ENCODE data around the gene SND1. TPM values are rescaled to one million over a fixed set of nuclear protein-coding genes. Genes with fewer than 3 reads are reported as not detected.

The SND1 gene
- total RNA-seq, 1 donor from 2014 or later: 85.9 TPM

GRCh38 chr7:127771707-127772106 lies 119.7 kb downstream of the SND1 start:
- no peak for TF ChIP-seq POLR2AphosphoS5 (IDR thresholded peaks at IDR 0.05; ENCODE audit: insufficient read depth in 1 of 2, low read depth in 1 of 2)
- no peak for TF ChIP-seq CTCF (IDR thresholded peaks at IDR 0.05)
- TF ChIP-seq POLR2A (IDR thresholded peaks at IDR 0.05): no peak
- Histone ChIP-seq H3K4me1 (peaks cover 21% of the 10 kb centered on the region), H3K9me3 (no peaks in the 10 kb centered on the region), H3K27ac (no peak overlapping the region), H3K36me3 (no peaks in the 10 kb centered on the region), H3K27me3 (no peaks in the 10 kb centered on the region), H3K4me3 (no peak overlapping the region)
- intact Hi-C loops (cut with DNase I): no loop called here
- no peak for DNase-seq (ENCODE audit: extremely low spot score in 2 of 2)

DNA sequence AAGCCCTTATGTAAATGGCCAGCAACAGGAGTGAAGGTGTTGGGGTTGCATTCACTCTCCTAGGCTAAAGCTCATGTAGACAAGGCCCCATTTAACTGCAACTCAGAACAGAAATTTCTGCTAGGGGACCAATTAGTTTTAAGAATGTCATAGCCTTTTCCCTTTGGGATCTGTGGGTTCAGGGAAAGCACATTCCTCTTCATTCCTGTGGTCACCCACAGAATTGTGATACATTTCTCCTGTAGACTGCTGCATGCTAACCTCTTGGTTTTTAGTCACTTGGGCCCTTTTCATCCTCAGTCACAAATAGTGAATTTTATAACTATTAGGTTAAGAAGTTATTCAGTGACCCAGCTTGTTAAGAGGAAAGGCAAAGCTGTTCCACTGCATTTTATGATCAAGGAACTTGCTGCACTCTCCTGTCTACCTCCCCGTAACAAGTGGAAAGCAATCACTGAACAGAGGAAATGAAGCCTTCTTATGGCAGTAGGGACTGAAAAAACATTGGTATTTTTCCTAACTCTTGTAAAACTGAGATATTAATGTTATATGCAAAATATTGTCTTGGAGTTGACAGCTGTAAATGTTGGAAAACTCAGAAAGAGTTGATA lies 124.9 kb downstream of the SND1 start:
- DNase-seq (ENCODE audit: extremely low spot score in 2 of 2): no peak
- Histone ChIP-seq H3K4me1 (peaks cover 2% of the 10 kb centered on the region), H3K9me3 (no peaks in the 10 kb centered on the region), H3K36me3 (no peaks in the 10 kb centered on the region), H3K27ac (no peak overlapping the region), H3K27me3 (no peaks in the 10 kb centered on the region), H3K4me3 (no peak overlapping the region)
- intact Hi-C loops (cut with DNase I): no loop called here
- TF ChIP-seq POLR2AphosphoS5 (IDR thresholded peaks at IDR 0.05; ENCODE audit: insufficient read depth in 1 of 2, low read depth in 1 of 2): no peak
- no peak for TF ChIP-seq POLR2A (IDR thresholded peaks at IDR 0.05)
- no peak for TF ChIP-seq CTCF (IDR thresholded peaks at IDR 0.05)

DNA sequence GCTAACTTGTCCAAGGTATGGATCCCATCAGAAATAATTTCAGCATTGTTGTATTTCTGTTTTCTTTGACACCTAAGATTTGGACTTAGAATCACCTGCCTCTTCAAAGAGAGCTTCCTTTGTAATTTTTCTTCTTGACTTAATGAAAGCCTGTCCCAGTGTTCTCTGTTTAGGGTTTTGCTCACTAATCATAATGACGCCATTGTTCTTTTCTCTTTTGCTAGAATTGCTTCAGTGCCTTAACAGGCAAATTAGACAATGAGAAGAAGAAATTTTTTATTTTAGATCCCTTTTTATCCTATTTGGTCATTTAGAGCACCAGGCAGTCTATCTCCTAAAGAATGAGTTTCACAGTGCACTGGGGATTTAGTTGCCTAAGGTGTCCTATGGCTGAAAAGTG lies 128.5 kb downstream of the SND1 start:
- H3K36me3 ChIP-seq: no peaks in the 10 kb centered on the region
- no peaks in the 10 kb centered on the region for H3K27me3 ChIP-seq
- DNase-seq (ENCODE audit: extremely low spot score in 2 of 2): no peak
- no peak overlapping the region for H3K4me3 ChIP-seq
- TF ChIP-seq CTCF (IDR thresholded peaks at IDR 0.05) (no peak), POLR2A (IDR thresholded peaks at IDR 0.05) (no peak), POLR2AphosphoS5 (IDR thresholded peaks at IDR 0.05; ENCODE audit: insufficient read depth in 1 of 2, low read depth in 1 of 2) (no peak)
- H3K4me1 ChIP-seq: peaks cover 13% of the 10 kb centered on the region
- H3K9me3 ChIP-seq: no peaks in the 10 kb centered on the region
- intact Hi-C loops (cut with DNase I): no loop called here
- H3K27ac ChIP-seq: no peak overlapping the region

- no peaks in the 10 kb centered on the region for H3K9me3 ChIP-seq
- no peak for DNase-seq (ENCODE audit: extremely low spot score in 2 of 2)
- no peak overlapping the region for H3K4me3 ChIP-seq
- H3K4me1 ChIP-seq: peaks cover 13% of the 10 kb centered on the region
- no peaks in the 10 kb centered on the region for H3K36me3 ChIP-seq
- TF ChIP-seq POLR2A (IDR thresholded peaks at IDR 0.05) (no peak), POLR2AphosphoS5 (IDR thresholded peaks at IDR 0.05; ENCODE audit: insufficient read depth in 1 of 2, low read depth in 1 of 2) (no peak), CTCF (IDR thresholded peaks at IDR 0.05) (no peak)
- H3K27ac ChIP-seq: no peak overlapping the region
- intact Hi-C loops (cut with DNase I): no loop called here
- H3K27me3 ChIP-seq: no peaks in the 10 kb centered on the region
Measured at GRCh38 chr7:127781081-127781480, 129.1 kb downstream of the SND1 start.

- Histone ChIP-seq H3K9me3 (no peaks in the 10 kb centered on the region), H3K27ac (no peak overlapping the region), H3K27me3 (no peaks in the 10 kb centered on the region), H3K36me3 (no peaks in the 10 kb centered on the region), H3K4me1 (peaks cover 13% of the 10 kb centered on the region), H3K4me3 (no peak overlapping the region)
- TF ChIP-seq CTCF (IDR thresholded peaks at IDR 0.05) (no peak), POLR2AphosphoS5 (IDR thresholded peaks at IDR 0.05; ENCODE audit: insufficient read depth in 1 of 2, low read depth in 1 of 2) (no peak), POLR2A (IDR thresholded peaks at IDR 0.05) (no peak)
- DNase-seq (ENCODE audit: extremely low spot score in 2 of 2): no peak
- intact Hi-C loops (cut with DNase I): no loop called here
Measured at GRCh38 chr7:127782075-127782474, 130.1 kb downstream of the SND1 start.

All from vagina (tissue), 2 donors.